GM23338 (cell line): Measurements from ENCODE around the gene REELD1. TPM values are rescaled to one million over a fixed set of nuclear protein-coding genes. Genes with fewer than 3 reads are reported as not detected.

Source experiments
- ATAC-seq: fragments of 200-7000 bp; cut with Tn5 transposase; 3 replicates; pipeline ENCODE4 v1.9.1; 2020
- DNase-seq: peaks from one replicate; pipeline ENCODE4 v3.0.0-alpha.2; 2015; ENCODE audit warnings: low spot score
- H2AFZ ChIP-seq: fragments of 200-600 bp; sonication (generic); 2 replicates; pipeline ENCODE4 v1.8.0; 2016; ENCODE audit warnings: antibody characterized with exemption, mild to moderate bottlenecking, moderate library complexity
- H3F3A ChIP-seq: fragments of 200-600 bp; sonication (generic); replicated peaks from 2 replicates; pipeline ENCODE4 v1.8.0; 2017; ENCODE audit warnings: antibody characterized with exemption, mixed run types, low read depth
- H3K27ac ChIP-seq: fragments of 200-600 bp; sonication (generic); 2 replicates; pipeline ENCODE4 v1.6.1; 2016; ENCODE audit warnings: low read depth
- H3K27me3 ChIP-seq: fragments of 200-600 bp; sonication (generic); 2 replicates; pipeline ENCODE4 v1.8.0; 2016; ENCODE audit warnings: mild to moderate bottlenecking, mixed run types, moderate library complexity; ENCODE audit not compliant: insufficient read depth
- H3K36me3 ChIP-seq: fragments of 200-600 bp; sonication (generic); 2 replicates; pipeline ENCODE4 v1.8.0; 2016; ENCODE audit warnings: mild to moderate bottlenecking; ENCODE audit not compliant: insufficient read depth
- H3K4me1 ChIP-seq: fragments of 200-600 bp; sonication (generic); 2 replicates; pipeline ENCODE4 v1.8.0; 2016; ENCODE audit warnings: mild to moderate bottlenecking, moderate library complexity; ENCODE audit not compliant: insufficient read depth
- H3K4me2 ChIP-seq: fragments of 200-600 bp; sonication (generic); 2 replicates; pipeline ENCODE4 v1.7.1; 2017; ENCODE audit warnings: mixed run types
- H3K4me3 ChIP-seq: fragments of 200-600 bp; sonication (generic); 2 replicates; pipeline ENCODE4 v1.6.1; 2016; ENCODE audit warnings: mixed run types
- H3K79me2 ChIP-seq: fragments of 200-600 bp; sonication (generic); replicated peaks from 2 replicates; pipeline ENCODE4 v1.8.0; 2017; ENCODE audit warnings: mild to moderate bottlenecking; ENCODE audit not compliant: insufficient read depth
- H3K9me2 ChIP-seq: fragments of 200-600 bp; sonication (generic); 2 replicates; pipeline ENCODE4 v1.8.0; 2017; ENCODE audit not compliant: insufficient read depth
- H4K20me1 ChIP-seq: fragments of 200-600 bp; sonication (generic); replicated peaks from 2 replicates; pipeline ENCODE4 v1.8.0; 2017; ENCODE audit warnings: mild to moderate bottlenecking; ENCODE audit not compliant: insufficient read depth
- H3K27ac Mint-ChIP-seq: 2 replicates; pipeline ENCODE4 v1.8.0; 2020; ENCODE audit warnings: inconsistent platforms, mild to moderate bottlenecking, moderate library complexity, mixed read lengths
- H3K27me3 Mint-ChIP-seq: 3 replicates; pipeline ENCODE4 v1.8.0; 2022; ENCODE audit warnings: low read depth, mild to moderate bottlenecking, moderate library complexity, mixed read lengths, inconsistent platforms; ENCODE audit not compliant: insufficient read depth, poor library complexity
- H3K36me3 Mint-ChIP-seq: 3 replicates; pipeline ENCODE4 v1.8.0; 2021; ENCODE audit warnings: low read depth, mild to moderate bottlenecking, inconsistent platforms, moderate library complexity, mixed read lengths
- H3K4me1 Mint-ChIP-seq: 3 replicates; pipeline ENCODE4 v1.8.0; 2020; ENCODE audit warnings: mild to moderate bottlenecking, inconsistent platforms, mixed read lengths
- H3K4me3 Mint-ChIP-seq: 3 replicates; pipeline ENCODE4 v1.8.0; 2021; ENCODE audit warnings: moderate library complexity, mild to moderate bottlenecking, inconsistent platforms, mixed read lengths
- H3K9me3 Mint-ChIP-seq: 3 replicates; pipeline ENCODE4 v1.8.0; 2020; ENCODE audit warnings: moderate library complexity, mild to moderate bottlenecking, inconsistent platforms, mixed read lengths
- CTCF ChIP-seq, 2 experiments: fragments of 200-600 bp in 1 of 2; sonication (generic) in 1 of 2; conservative IDR thresholded peaks; 2 replicates each; pipeline versions ENCODE4 v1.5.1 to v1.6.1; 2016 to 2017; ENCODE audit warnings: antibody characterized with exemption in 2 of 2, low read depth in 2 of 2, mild to moderate bottlenecking in 2 of 2, moderate library complexity in 1 of 2
- ETS1 ChIP-seq: IDR thresholded peaks from 2 replicates; pipeline ENCODE4 v1.6.1; 2016; ENCODE audit warnings: antibody characterized with exemption
- EZH2 ChIP-seq: fragments of 200-600 bp; sonication (generic); IDR thresholded peaks from one replicate; pipeline ENCODE4 v1.8.0; 2017; ENCODE audit warnings: antibody characterized with exemption, mild to moderate bottlenecking, low read depth; ENCODE audit not compliant: unreplicated experiment
- JUNB ChIP-seq: IDR thresholded peaks from one replicate; pipeline ENCODE4 v1.6.1; 2016; ENCODE audit warnings: antibody characterized with exemption; ENCODE audit not compliant: unreplicated experiment
- NANOG ChIP-seq: IDR thresholded peaks from 2 replicates; pipeline ENCODE4 v1.6.1; 2016; ENCODE audit warnings: antibody characterized with exemption, borderline replicate concordance
- POLR2AphosphoS5 ChIP-seq: IDR thresholded peaks from 2 replicates; pipeline ENCODE4 v1.6.1; 2016; ENCODE audit warnings: antibody characterized with exemption, low read depth
- REST ChIP-seq: IDR thresholded peaks from one replicate; pipeline ENCODE4 v1.6.1; 2018; ENCODE audit warnings: antibody characterized with exemption; ENCODE audit not compliant: unreplicated experiment
- ZNF331 ChIP-seq: fragments of 250-450 bp; sonication (Bioruptor Pico); IDR thresholded peaks from 2 replicates; pipeline ENCODE4 v1.5.0; 2020; ENCODE audit warnings: low read depth, mild to moderate bottlenecking, moderate library complexity
- ZNF462 ChIP-seq: fragments of 250-450 bp; sonication (Bioruptor Pico); IDR thresholded peaks from 2 replicates; pipeline ENCODE4 v1.5.0; 2020; ENCODE audit warnings: mild to moderate bottlenecking, moderate library complexity
- polyA plus RNA-seq: library from polyadenylated mRNA; unstranded; fragments of >200 nt; fragmentation: Nextera tagmentation; extraction: Ambion mirVana; gene quantifications from 2 replicates; pipeline ENCODE4 v1.2.1, GENCODE V29; 2016
- total RNA-seq: library from RNA; depleted of rRNA; stranded (reverse); fragments of >200 nt; shearing (Covaris generic); gene quantifications from 2 replicates; pipeline ENCODE4 v1.2.3, GENCODE V29; 2014

Gene REELD1
- total and polyA plus RNA-seq, 2 experiments from 2014 or later, result 0.19 TPM; not detected in 1

- Mint-ChIP-seq H3K27me3 (no peaks in the 10 kb centered on the region), H3K27ac (no peak overlapping the region), H3K9me3 (no peaks in the 10 kb centered on the region), H3K4me3 (no peak overlapping the region), H3K36me3 (peaks cover 19% of the 10 kb centered on the region; the same call in 2 of the 3 replicates), H3K4me1 (peaks cover 19% of the 10 kb centered on the region; the same call in 2 of the 3 replicates)
- H3K9me2 ChIP-seq, result no peaks in the 10 kb centered on the region
- H3K27me3 ChIP-seq, result no peaks in the 10 kb centered on the region
- H3K27ac ChIP-seq, result no peak overlapping the region
- ATAC-seq (no peak), DNase-seq (no peak)
- no peak overlapping the region for H3K4me3 ChIP-seq
- no peak overlapping the region for H2AFZ ChIP-seq
- H3K4me1 ChIP-seq, result peaks cover 22% of the 10 kb centered on the region
- H3K4me2 ChIP-seq, result no peak overlapping the region
- H3K36me3 ChIP-seq, result peaks cover 10% of the 10 kb centered on the region; the same call in 1 of the 2 replicates
- TF ChIP-seq NANOG (no peak), EZH2 (no peak), ZNF331 (CRISPR knock-in tag) (no peak)
- H3K79me2 ChIP-seq, result peaks cover 56% of the 10 kb centered on the region
- H3F3A ChIP-seq, result no peaks in the 10 kb centered on the region
- peaks cover 30% of the 10 kb centered on the region for H4K20me1 ChIP-seq
These were observed 31.9 kb upstream of the REELD1 start for GRCh38 chr4:146182443-146182842.

GRCh38 chr4:146183209-146183608 is 31.1 kb upstream of the REELD1 start:
- H4K20me1 ChIP-seq, result peaks cover 24% of the 10 kb centered on the region
- H3K36me3 ChIP-seq, result peaks cover 17% of the 10 kb centered on the region; the same call in 1 of the 2 replicates
- H3K4me3 ChIP-seq, result no peak overlapping the region
- Mint-ChIP-seq H3K36me3 (peaks cover 25% of the 10 kb centered on the region; the same call in 2 of the 3 replicates), H3K9me3 (no peaks in the 10 kb centered on the region), H3K27ac (no peak overlapping the region), H3K4me1 (peaks cover 16% of the 10 kb centered on the region; the same call in 2 of the 3 replicates), H3K27me3 (no peaks in the 10 kb centered on the region), H3K4me3 (no peak overlapping the region)
- no peak overlapping the region for H2AFZ ChIP-seq
- H3K4me1 ChIP-seq, result peaks cover 22% of the 10 kb centered on the region
- H3K79me2 ChIP-seq, result peaks cover 49% of the 10 kb centered on the region
- H3F3A ChIP-seq, result no peaks in the 10 kb centered on the region
- H3K9me2 ChIP-seq, result no peaks in the 10 kb centered on the region
- no peak for ATAC-seq
- DNase-seq, result no peak
- H3K27me3 ChIP-seq, result no peaks in the 10 kb centered on the region
- H3K27ac ChIP-seq, result no peak overlapping the region
- no peak overlapping the region for H3K4me2 ChIP-seq
- TF ChIP-seq JUNB (no peak), ZNF331 (CRISPR knock-in tag) (no peak), POLR2AphosphoS5 (no peak), CTCF (conservative IDR thresholded peaks at IDR 0.05; ENCODE audit: low read depth in 2 of 2) (no peak), REST (no peak), ZNF462 (no peak), NANOG (no peak), ETS1 (no peak)
